Esophagus mucosa (tissue), 1 donor: ENCODE measurements around the gene NUP88. TPM values are rescaled to one million over a fixed set of nuclear protein-coding genes. Genes with fewer than 3 reads are reported as not detected.

Experiments used
- ATAC-seq: fragments of 200-7000 bp; cut with Tn5 transposase; one replicate; pipeline ENCODE4 v1.9.1; 2020
- total RNA-seq: library from RNA; stranded (reverse); gene quantifications from one replicate; pipeline ENCODE4 v1.2.4, GENCODE V29; 2023
- donor health status: DM: yes; HTN: yes; CAD: no.

NUP88 gene
- total RNA-seq, 1 donor from 2014 or later = 50.4 TPM

- ATAC-seq = no peak
These were observed 65.2 kb downstream of the NUP88 start for GRCh38 chr17:5354310-5354709.

- ATAC-seq = no peak
These were observed 66.7 kb downstream of the NUP88 start for GRCh38 chr17:5352681-5353289.

GRCh38 chr17:5344914-5345313, 74.5 kb downstream of the NUP88 start:
- ATAC-seq = no peak

Other genes starting within 250 kb of the NUP88 start
- gene ZNF594, start 227.8 kb downstream of the NUP88 start, total RNA-seq = 1.8 TPM
- 0.72 TPM for gene SCIMP, start 184.8 kb downstream of the NUP88 start, total RNA-seq
- gene RABEP1, start 137.4 kb downstream of the NUP88 start, total RNA-seq = 15.1 TPM
- 20.7 TPM for gene RPAIN, start 520 bp upstream of the NUP88 start, total RNA-seq
- 183 TPM for gene C1QBP, start 19.5 kb upstream of the NUP88 start, total RNA-seq
- gene DHX33, start 49.3 kb upstream of the NUP88 start, total RNA-seq = 11.1 TPM
- 35.0 TPM for gene DERL2, start 66.5 kb upstream of the NUP88 start, total RNA-seq
- 8.1 TPM for gene MIS12, start 66.9 kb upstream of the NUP88 start, total RNA-seq
- gene NLRP1, start 164.8 kb upstream of the NUP88 start, total RNA-seq = 11.2 TPM